ENCODE results near the gene FANCC.
A peak's percentile ranks its signal among the peaks of the same experiment; 100 is the strongest.
"Not testable (repeated sequence)": the region's sequence is repeated elsewhere in the genome, so short reads cannot be mapped to it uniquely, and the experiment has no call there.

The FANCC gene

GRCh38 chr9:95297760-95298159, 19.7 kb downstream of the FANCC start:
- no peaks in the 10 kb centered on the region for H3K4me1 ChIP-seq (ENCODE audit: insufficient read depth, low read length)
- H3K9ac ChIP-seq (ENCODE audit: low read length), result no peak overlapping the region
- no peak overlapping the region for H3K27ac ChIP-seq (ENCODE audit: low read depth, low read length)
- H3K9me3 ChIP-seq (ENCODE audit: low read length), result no peaks in the 10 kb centered on the region
- H3K36me3 ChIP-seq (ENCODE audit: insufficient read depth, low read length), result no peaks in the 10 kb centered on the region
- no peak overlapping the region for H3K4me3 ChIP-seq (ENCODE audit: low read depth in 1 of 2, low read length in 2 of 2)
- no peaks in the 10 kb centered on the region for H3K27me3 ChIP-seq (ENCODE audit: control insufficient read depth in 1 of 2, insufficient read depth in 2 of 2, low read length in 2 of 2)

GRCh38 chr9:95297316-95297715, 20.2 kb downstream of the FANCC start:
- H3K4me1 ChIP-seq (ENCODE audit: insufficient read depth, low read length), result no peaks in the 10 kb centered on the region
- no peak overlapping the region for H3K27ac ChIP-seq (ENCODE audit: low read depth, low read length)
- no peak overlapping the region for H3K9ac ChIP-seq (ENCODE audit: low read length)
- H3K36me3 ChIP-seq (ENCODE audit: insufficient read depth, low read length), result no peaks in the 10 kb centered on the region
- H3K9me3 ChIP-seq (ENCODE audit: low read length), result no peaks in the 10 kb centered on the region
- H3K4me3 ChIP-seq (ENCODE audit: low read depth in 1 of 2, low read length in 2 of 2), result no peak overlapping the region
- no peaks in the 10 kb centered on the region for H3K27me3 ChIP-seq (ENCODE audit: control insufficient read depth in 1 of 2, insufficient read depth in 2 of 2, low read length in 2 of 2)

GRCh38 chr9:95296761-95297160, 20.7 kb downstream of the FANCC start:
- H3K27ac ChIP-seq (ENCODE audit: low read depth, low read length), result no peak overlapping the region
- no peak overlapping the region for H3K9ac ChIP-seq (ENCODE audit: low read length)
- H3K9me3 ChIP-seq (ENCODE audit: low read length), result no peaks in the 10 kb centered on the region
- no peaks in the 10 kb centered on the region for H3K4me1 ChIP-seq (ENCODE audit: insufficient read depth, low read length)
- H3K36me3 ChIP-seq (ENCODE audit: insufficient read depth, low read length), result no peaks in the 10 kb centered on the region
- H3K4me3 ChIP-seq (ENCODE audit: low read depth in 1 of 2, low read length in 2 of 2), result no peak overlapping the region
- no peaks in the 10 kb centered on the region for H3K27me3 ChIP-seq (ENCODE audit: control insufficient read depth in 1 of 2, insufficient read depth in 2 of 2, low read length in 2 of 2)

GRCh38 chr9:95293296-95293695, 24.2 kb downstream of the FANCC start:
- H3K9ac ChIP-seq (ENCODE audit: low read length); H3K9me3 ChIP-seq (ENCODE audit: low read length); H3K4me1 ChIP-seq (ENCODE audit: insufficient read depth, low read length); H3K4me3 ChIP-seq (ENCODE audit: low read depth in 1 of 2, low read length in 2 of 2); H3K36me3 ChIP-seq (ENCODE audit: insufficient read depth, low read length); H3K27ac ChIP-seq (ENCODE audit: low read depth, low read length); H3K27me3 ChIP-seq (ENCODE audit: control insufficient read depth in 1 of 2, insufficient read depth in 2 of 2, low read length in 2 of 2): not testable (repeated sequence)

GRCh38 chr9:95292226-95292625, 25.3 kb downstream of the FANCC start:
- no peak overlapping the region for H3K4me3 ChIP-seq (ENCODE audit: low read depth in 1 of 2, low read length in 2 of 2)
- H3K4me1 ChIP-seq (ENCODE audit: insufficient read depth, low read length), result no peaks in the 10 kb centered on the region
- no peak overlapping the region for H3K27ac ChIP-seq (ENCODE audit: low read depth, low read length)
- H3K9ac ChIP-seq (ENCODE audit: low read length), result no peak overlapping the region
- H3K27me3 ChIP-seq (ENCODE audit: control insufficient read depth in 1 of 2, insufficient read depth in 2 of 2, low read length in 2 of 2), result no peaks in the 10 kb centered on the region
- no peaks in the 10 kb centered on the region for H3K9me3 ChIP-seq (ENCODE audit: low read length)
- no peaks in the 10 kb centered on the region for H3K36me3 ChIP-seq (ENCODE audit: insufficient read depth, low read length)

GRCh38 chr9:95286151-95286550, 31.4 kb downstream of the FANCC start:
- no peak overlapping the region for H3K4me3 ChIP-seq (ENCODE audit: low read depth in 1 of 2, low read length in 2 of 2)
- H3K9me3 ChIP-seq (ENCODE audit: low read length), result no peaks in the 10 kb centered on the region
- H3K4me1 ChIP-seq (ENCODE audit: insufficient read depth, low read length), result peaks cover 13% of the 10 kb centered on the region
- H3K9ac ChIP-seq (ENCODE audit: low read length), result no peak overlapping the region
- H3K36me3 ChIP-seq (ENCODE audit: insufficient read depth, low read length), result no peaks in the 10 kb centered on the region
- H3K27me3 ChIP-seq (ENCODE audit: control insufficient read depth in 1 of 2, insufficient read depth in 2 of 2, low read length in 2 of 2), result no peaks in the 10 kb centered on the region
- no peak overlapping the region for H3K27ac ChIP-seq (ENCODE audit: low read depth, low read length)

- H3K27ac ChIP-seq (ENCODE audit: low read depth, low read length), result no peak overlapping the region
- H3K27me3 ChIP-seq (ENCODE audit: control insufficient read depth in 1 of 2, insufficient read depth in 2 of 2, low read length in 2 of 2), result no peaks in the 10 kb centered on the region
- no peaks in the 10 kb centered on the region for H3K9me3 ChIP-seq (ENCODE audit: low read length)
- H3K9ac ChIP-seq (ENCODE audit: low read length), result no peak overlapping the region
- H3K36me3 ChIP-seq (ENCODE audit: insufficient read depth, low read length), result no peaks in the 10 kb centered on the region
- peaks cover 13% of the 10 kb centered on the region for H3K4me1 ChIP-seq (ENCODE audit: insufficient read depth, low read length)
- H3K4me3 ChIP-seq (ENCODE audit: low read depth in 1 of 2, low read length in 2 of 2), result no peak overlapping the region
These were observed 32.2 kb downstream of the FANCC start for GRCh38 chr9:95285307-95285706.

GRCh38 chr9:95284162-95285080, 33.1 kb downstream of the FANCC start:
- H3K9ac ChIP-seq (ENCODE audit: low read length), result no peak overlapping the region
- no peaks in the 10 kb centered on the region for H3K9me3 ChIP-seq (ENCODE audit: low read length)
- no peaks in the 10 kb centered on the region for H3K36me3 ChIP-seq (ENCODE audit: insufficient read depth, low read length)
- peak overlapping the region in 1 of 2 donors; percentile 25 for H3K4me3 ChIP-seq (ENCODE audit: low read depth in 1 of 2, low read length in 2 of 2)
- H3K27me3 ChIP-seq (ENCODE audit: control insufficient read depth in 1 of 2, insufficient read depth in 2 of 2, low read length in 2 of 2), result no peaks in the 10 kb centered on the region
- no peak overlapping the region for H3K27ac ChIP-seq (ENCODE audit: low read depth, low read length)
- peaks cover 13% of the 10 kb centered on the region for H3K4me1 ChIP-seq (ENCODE audit: insufficient read depth, low read length)

- H3K27me3 ChIP-seq (ENCODE audit: control insufficient read depth in 1 of 2, insufficient read depth in 2 of 2, low read length in 2 of 2), result no peaks in the 10 kb centered on the region
- H3K36me3 ChIP-seq (ENCODE audit: insufficient read depth, low read length), result no peaks in the 10 kb centered on the region
- peaks cover 13% of the 10 kb centered on the region for H3K4me1 ChIP-seq (ENCODE audit: insufficient read depth, low read length)
- H3K4me3 ChIP-seq (ENCODE audit: low read depth in 1 of 2, low read length in 2 of 2), result peak overlapping the region in 1 of 2 donors; percentile 25
- H3K9me3 ChIP-seq (ENCODE audit: low read length), result no peaks in the 10 kb centered on the region
- H3K9ac ChIP-seq (ENCODE audit: low read length), result no peak overlapping the region
- no peak overlapping the region for H3K27ac ChIP-seq (ENCODE audit: low read depth, low read length)
These were observed 33.8 kb downstream of the FANCC start for GRCh38 chr9:95283673-95284072.

- no peak overlapping the region for H3K9ac ChIP-seq (ENCODE audit: low read length)
- no peaks in the 10 kb centered on the region for H3K9me3 ChIP-seq (ENCODE audit: low read length)
- no peak overlapping the region for H3K27ac ChIP-seq (ENCODE audit: low read depth, low read length)
- H3K4me3 ChIP-seq (ENCODE audit: low read depth in 1 of 2, low read length in 2 of 2), result no peak overlapping the region
- no peaks in the 10 kb centered on the region for H3K27me3 ChIP-seq (ENCODE audit: control insufficient read depth in 1 of 2, insufficient read depth in 2 of 2, low read length in 2 of 2)
- no peaks in the 10 kb centered on the region for H3K36me3 ChIP-seq (ENCODE audit: insufficient read depth, low read length)
- peaks cover 13% of the 10 kb centered on the region for H3K4me1 ChIP-seq (ENCODE audit: insufficient read depth, low read length)
These were observed 35.2 kb downstream of the FANCC start for GRCh38 chr9:95282332-95282731.

- Histone ChIP-seq H3K27me3 (ENCODE audit: control insufficient read depth in 1 of 2, insufficient read depth in 2 of 2, low read length in 2 of 2) (no peaks in the 10 kb centered on the region), H3K36me3 (ENCODE audit: insufficient read depth, low read length) (no peaks in the 10 kb centered on the region), H3K4me1 (ENCODE audit: insufficient read depth, low read length) (peaks cover 13% of the 10 kb centered on the region), H3K4me3 (ENCODE audit: low read depth in 1 of 2, low read length in 2 of 2) (no peak overlapping the region), H3K9me3 (ENCODE audit: low read length) (no peaks in the 10 kb centered on the region), H3K9ac (ENCODE audit: low read length) (no peak overlapping the region), H3K27ac (ENCODE audit: low read depth, low read length) (no peak overlapping the region)
These were observed 36.8 kb downstream of the FANCC start for GRCh38 chr9:95280745-95281144.

- H3K4me1 ChIP-seq (ENCODE audit: insufficient read depth, low read length), result no peaks in the 10 kb centered on the region
- no peaks in the 10 kb centered on the region for H3K9me3 ChIP-seq (ENCODE audit: low read length)
- H3K27ac ChIP-seq (ENCODE audit: low read depth, low read length), result no peak overlapping the region
- H3K27me3 ChIP-seq (ENCODE audit: control insufficient read depth in 1 of 2, insufficient read depth in 2 of 2, low read length in 2 of 2), result no peaks in the 10 kb centered on the region
- no peaks in the 10 kb centered on the region for H3K36me3 ChIP-seq (ENCODE audit: insufficient read depth, low read length)
- H3K9ac ChIP-seq (ENCODE audit: low read length), result no peak overlapping the region
- H3K4me3 ChIP-seq (ENCODE audit: low read depth in 1 of 2, low read length in 2 of 2), result no peak overlapping the region
These were observed 40.0 kb downstream of the FANCC start for GRCh38 chr9:95277509-95277908.
